SK-N-MC (cell line): ENCODE measurements around the gene CTNNA3.
"Not testable (repeated sequence)": the region's sequence is repeated elsewhere in the genome, so short reads cannot be mapped to it uniquely, and the experiment has no call there.

Source experiments
- EZH2 ChIP-seq: fragments of 200-600 bp; sonication (generic); IDR thresholded peaks from one replicate; pipeline ENCODE4 v1.6.1; 2017; ENCODE audit warnings: antibody characterized with exemption
- POLR2AphosphoS5 ChIP-seq: IDR thresholded peaks from 2 replicates; pipeline ENCODE4 v1.6.1; 2012; ENCODE audit warnings: mild to moderate bottlenecking, low read depth, low read length, borderline replicate concordance

- TF ChIP-seq POLR2AphosphoS5, EZH2: not testable (repeated sequence)
Measured at GRCh38 chr10:67558311-67558710, 137.7 kb downstream of the CTNNA3 start.
